G401 (cell line): Measurements from ENCODE around the gene OPN3. TPM values are rescaled to one million over a fixed set of nuclear protein-coding genes. Genes with fewer than 3 reads are reported as not detected.

Experiments used
- DNase-seq: peaks from one replicate; pipeline ENCODE4 v3.0.0-alpha.2; 2015; ENCODE audit warnings: low spot score
- in situ Hi-C: cut with HindIII; loops from 2 replicates; pipeline ENCODE4 v1.10.0; 2016; ENCODE audit warnings: low sequenced_read_pairs, mixed read lengths
- total RNA-seq: library from RNA; depleted of rRNA; stranded (reverse); fragments of >200 nt; shearing (Covaris generic); gene quantifications from 2 replicates; pipeline ENCODE4 v1.2.3, GENCODE V29; 2014; rRNA removed

The OPN3 gene
- total RNA-seq, 1 experiment from 2014 or later: 14.4 TPM

GRCh38 chr1:241551759-241552638, 88.2 kb downstream of the OPN3 start:
- no peak for DNase-seq
- in situ Hi-C loops: no loop called here

GRCh38 chr1:241550318-241550717, 89.9 kb downstream of the OPN3 start:
- in situ Hi-C loops: no loop called here
- no peak for DNase-seq

- DNase-seq: no peak
- in situ Hi-C loops: no loop called here
Measured at GRCh38 chr1:241548008-241548407, 92.2 kb downstream of the OPN3 start.

Other genes with a start within 250 kb of the OPN3 start
- 126 and 145 TPM in 2 replicates for gene FH, start 120.6 kb downstream of the OPN3 start, total RNA-seq
- not detected in 2 replicates for gene KMO, start 108.0 kb downstream of the OPN3 start, total RNA-seq
- 3.4 and 8.9 TPM in 2 replicates for gene CHML, start within 50 bp of the OPN3 start, total RNA-seq
- gene WDR64, start 11.9 kb upstream of the OPN3 start, total RNA-seq: not detected in 2 replicates
- 29.7 and 46.2 TPM in 2 replicates for gene EXO1, start 207.8 kb upstream of the OPN3 start, total RNA-seq